Suprapubic skin (tissue), 4 donors: Measurements from ENCODE around the gene VASP. TPM values are rescaled to one million over a fixed set of nuclear protein-coding genes. Genes with fewer than 3 reads are reported as not detected.

Source experiments
- DNase-seq, 2 donors: peaks; one replicate each; pipeline ENCODE4 v3.0.0-alpha.2; 2019; ENCODE audit warnings: low spot score in 2 of 2
- H3K27ac ChIP-seq: fragments of 200-600 bp; sonication (generic); one replicate; pipeline ENCODE4 v1.5.1; 2019
- H3K27me3 ChIP-seq: fragments of 200-600 bp; sonication (generic); one replicate; pipeline ENCODE4 v1.5.1; 2019
- H3K36me3 ChIP-seq: fragments of 200-600 bp; sonication (generic); one replicate; pipeline ENCODE4 v1.5.1; 2019
- H3K4me1 ChIP-seq: fragments of 200-600 bp; sonication (generic); one replicate; pipeline ENCODE4 v1.5.1; 2019
- H3K4me3 ChIP-seq: fragments of 200-600 bp; sonication (generic); one replicate; pipeline ENCODE4 v1.5.1; 2019; ENCODE audit warnings: mild to moderate bottlenecking
- H3K9me3 ChIP-seq: fragments of 200-600 bp; sonication (generic); one replicate; pipeline ENCODE4 v1.5.1; 2019
- CTCF ChIP-seq, 2 donors: fragments of 200-600 bp in 1 of 2; fragments of 450-650 bp in 1 of 2; sonication (generic) in 1 of 2; IDR thresholded peaks; one replicate each; pipeline ENCODE4 v1.5.1; 2016 to 2019; ENCODE audit warnings: antibody characterized with exemption in 2 of 2, mild to moderate bottlenecking in 1 of 2, moderate library complexity in 1 of 2
- EP300 ChIP-seq: sonication (generic); formaldehyde crosslinking; IDR thresholded peaks from one replicate; pipeline ENCODE4 v1.6.1; 2017; ENCODE audit warnings: antibody characterized with exemption
- POLR2A ChIP-seq, 2 donors: fragments of 450-650 bp; IDR thresholded peaks; one replicate each; pipeline ENCODE4 v1.6.1; 2017; ENCODE audit warnings: antibody characterized with exemption in 2 of 2, mild to moderate bottlenecking in 2 of 2, moderate library complexity in 2 of 2
- POLR2AphosphoS5 ChIP-seq, 3 donors: sonication (generic); formaldehyde crosslinking; IDR thresholded peaks; one replicate each; pipeline ENCODE4 v1.6.1; 2017; ENCODE audit warnings: antibody characterized with exemption in 3 of 3
- WGBS: methylation state at CpG from one replicate; pipeline ENCODE4 v1.1.5; 2018; 5-methylcytosine and 5-hydroxymethylcytosine counted together
- total RNA-seq, 4 donors: library from RNA; depleted of rRNA; stranded (reverse); fragments of >200 nt; gene quantifications; one replicate each; pipeline ENCODE4 v1.1.0, GENCODE V29; 2016

The VASP gene
- total RNA-seq, 4 donors from 2014 or later: 34.8 to 51.3 (median 43.6) TPM

- Histone ChIP-seq H3K4me1 (peaks cover 11% of the 10 kb centered on the region), H3K9me3 (no peaks in the 10 kb centered on the region), H3K4me3 (no peak overlapping the region), H3K27ac (no peak overlapping the region), H3K27me3 (no peaks in the 10 kb centered on the region), H3K36me3 (peaks cover 71% of the 10 kb centered on the region)
- DNase-seq: no peak
- WGBS: 89% methylated on average over 17 of the region's 24 CpGs
- no peak for TF ChIP-seq EP300
- TF ChIP-seq POLR2AphosphoS5 (IDR thresholded peaks at IDR 0.05): no peak
- no peak for TF ChIP-seq CTCF (IDR thresholded peaks at IDR 0.05)
- no peak for TF ChIP-seq POLR2A (IDR thresholded peaks at IDR 0.05)
Observed at GRCh38 chr19:45522010-45522941, 15.0 kb downstream of the VASP start.

GRCh38 chr19:45523642-45524256 is 16.5 kb downstream of the VASP start:
- 69% methylated on average over 9 of the region's 9 CpGs for WGBS
- Histone ChIP-seq H3K4me1 (peaks cover 19% of the 10 kb centered on the region), H3K36me3 (peaks cover 56% of the 10 kb centered on the region), H3K27ac (no peak overlapping the region), H3K9me3 (no peaks in the 10 kb centered on the region), H3K27me3 (no peaks in the 10 kb centered on the region), H3K4me3 (no peak overlapping the region)
- peak in 1 of 2 donors; percentile 85 for DNase-seq
- TF ChIP-seq CTCF (IDR thresholded peaks at IDR 0.05) (peak; percentile 91 to 92), POLR2AphosphoS5 (IDR thresholded peaks at IDR 0.05) (peak in 1 of 3 donors; percentile 3), EP300 (no peak)

- Histone ChIP-seq H3K27ac (peak overlapping the region; percentile 18), H3K4me1 (peaks cover 28% of the 10 kb centered on the region), H3K36me3 (peaks cover 51% of the 10 kb centered on the region), H3K27me3 (no peaks in the 10 kb centered on the region), H3K9me3 (no peaks in the 10 kb centered on the region), H3K4me3 (no peak overlapping the region)
- TF ChIP-seq POLR2A (IDR thresholded peaks at IDR 0.05): no peak
- TF ChIP-seq POLR2AphosphoS5 (IDR thresholded peaks at IDR 0.05): no peak
- no peak for TF ChIP-seq EP300
- TF ChIP-seq CTCF (IDR thresholded peaks at IDR 0.05): no peak
- DNase-seq: no peak
- 80% methylated on average over 15 of the region's 15 CpGs for WGBS
Observed at GRCh38 chr19:45524575-45525129, 17.4 kb downstream of the VASP start.

GRCh38 chr19:45526143-45526542 is 18.9 kb downstream of the VASP start:
- H3K4me3 ChIP-seq: no peak overlapping the region
- H3K27me3 ChIP-seq: no peaks in the 10 kb centered on the region
- no peaks in the 10 kb centered on the region for H3K9me3 ChIP-seq
- peaks cover 22% of the 10 kb centered on the region for H3K4me1 ChIP-seq
- WGBS: 68% methylated on average over 9 of the region's 9 CpGs
- H3K27ac ChIP-seq: peak overlapping the region; percentile 35
- no peak for TF ChIP-seq EP300
- DNase-seq: no peak
- H3K36me3 ChIP-seq: peaks cover 40% of the 10 kb centered on the region

- Histone ChIP-seq H3K4me3 (no peak overlapping the region), H3K27me3 (no peaks in the 10 kb centered on the region), H3K9me3 (no peaks in the 10 kb centered on the region), H3K36me3 (peaks cover 33% of the 10 kb centered on the region), H3K4me1 (peaks cover 20% of the 10 kb centered on the region), H3K27ac (no peak overlapping the region)
- 96% methylated on average over 4 of the region's 4 CpGs for WGBS
- DNase-seq: no peak
- TF ChIP-seq POLR2A (IDR thresholded peaks at IDR 0.05) (no peak), CTCF (IDR thresholded peaks at IDR 0.05) (no peak), POLR2AphosphoS5 (IDR thresholded peaks at IDR 0.05) (no peak), EP300 (no peak)
Observed at GRCh38 chr19:45526971-45527370, 19.7 kb downstream of the VASP start.
